Stimulated activated CD8-positive, alpha-beta memory T cell treated with anti-CD3 and anti-CD28 coated beads, Interleukin-4, amount 100 ng/mL, for 1 hour (primary cell): Measurements from ENCODE around the gene DPP4.

Experiments used
- DNase-seq, 2 donors: peaks; one replicate each; pipeline ENCODE4 v3.0.0-alpha.2; 2020; ENCODE audit warnings: low read depth in 2 of 2, low spot score in 1 of 2

DPP4 gene

DNA sequence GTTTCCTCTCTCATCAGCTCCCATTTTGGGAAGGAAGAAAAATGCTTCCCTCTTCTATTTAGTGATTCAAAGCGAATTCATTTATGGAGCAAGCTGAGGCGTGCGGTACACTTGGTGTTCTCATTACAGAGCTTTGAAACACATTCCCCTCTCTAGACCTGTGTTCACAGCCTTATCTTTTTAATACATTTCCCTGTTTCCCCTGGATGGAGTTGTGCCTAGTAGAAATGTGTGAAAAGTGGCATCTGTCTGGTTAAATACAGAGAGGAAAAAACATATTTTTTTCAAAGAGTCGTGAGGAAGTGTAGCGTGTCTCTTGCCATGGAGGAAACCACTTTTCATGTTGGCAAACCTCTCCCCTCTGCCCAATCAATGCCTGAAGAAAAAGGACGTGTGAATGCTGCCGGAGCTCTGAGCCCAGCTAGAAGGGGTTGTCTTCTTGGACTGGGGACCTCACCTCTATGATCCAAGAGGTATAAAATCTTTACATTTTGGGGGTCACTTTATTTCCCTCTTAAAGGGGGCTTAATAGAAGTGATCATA, 52.4 kb downstream of the DPP4 start:
- no peak for DNase-seq

DNA sequence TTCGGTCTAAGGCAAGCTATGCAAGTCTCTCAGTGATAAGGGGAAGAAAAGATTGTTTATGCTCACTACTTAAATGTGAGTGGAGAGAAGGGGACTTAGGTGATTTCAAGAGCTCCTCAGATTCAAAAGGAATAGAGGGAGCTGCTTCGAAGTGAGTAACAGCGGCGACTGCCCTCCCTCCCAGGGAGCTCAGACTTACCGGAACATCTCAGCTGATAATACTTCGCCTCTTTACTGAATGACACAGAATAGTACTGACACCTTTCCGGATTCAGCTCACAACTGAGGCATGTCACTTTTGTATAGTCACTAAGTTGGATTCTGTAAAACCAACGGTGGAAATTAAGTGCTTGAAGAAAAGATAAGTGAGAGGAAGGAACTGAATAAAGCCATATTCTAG, 55.5 kb downstream of the DPP4 start:
- no peak for DNase-seq

DNA sequence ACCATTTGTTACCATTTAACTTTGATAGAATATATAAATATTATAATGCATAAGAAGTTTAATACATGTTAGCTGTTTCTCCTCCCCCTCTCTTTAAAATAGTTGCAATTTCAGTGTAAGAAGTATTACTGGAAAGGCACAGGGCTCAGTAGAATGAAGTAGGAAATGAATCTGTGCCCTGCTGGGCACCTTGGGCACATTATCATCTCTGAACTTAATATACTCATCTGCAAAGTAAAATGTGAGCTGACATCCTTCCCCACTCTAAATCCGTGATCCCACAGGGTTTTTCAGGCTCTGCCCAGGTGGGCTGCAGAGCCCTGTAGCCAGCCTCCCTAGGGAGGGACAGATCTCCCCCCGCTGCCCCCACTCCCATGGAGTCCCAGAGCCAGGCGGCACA, 56.8 kb downstream of the DPP4 start:
- DNase-seq: no peak

DNA sequence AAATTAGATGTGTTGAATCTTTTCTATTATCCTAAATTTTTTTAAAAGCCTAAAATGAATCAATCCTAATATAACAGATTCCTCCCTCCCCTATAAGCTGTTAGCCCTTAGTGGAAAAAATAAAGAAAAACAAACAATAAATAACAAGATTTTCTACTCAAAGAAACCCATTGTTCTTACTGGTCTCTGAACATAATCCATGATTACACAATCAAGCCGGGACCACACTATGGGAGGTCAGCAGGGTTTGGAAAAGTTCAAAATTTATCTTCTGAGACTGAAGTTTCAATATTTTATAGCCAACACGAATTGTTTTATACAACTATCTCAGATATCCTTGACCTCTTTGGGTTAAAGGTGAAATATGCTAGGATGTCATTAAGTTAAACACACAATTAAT, 57.9 kb downstream of the DPP4 start:
- no peak for DNase-seq

DNA sequence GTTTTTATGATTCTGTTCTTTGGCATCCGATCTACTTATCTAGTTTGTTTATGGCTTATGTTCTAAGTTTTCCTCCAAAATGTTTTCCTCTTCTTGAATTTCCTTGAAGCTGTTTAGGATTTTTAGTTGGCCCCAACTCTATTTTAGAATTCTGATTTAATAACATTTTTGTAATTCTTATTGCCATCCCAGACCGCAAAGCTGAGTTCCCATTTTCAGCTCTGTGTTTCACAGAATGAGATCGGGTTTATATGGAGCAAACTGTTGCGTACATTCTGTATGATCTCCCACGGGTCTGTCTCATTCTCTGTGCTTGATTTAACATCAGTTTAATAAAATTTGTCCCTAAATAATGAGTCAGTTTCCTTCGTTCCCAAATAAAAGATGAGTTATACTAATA, 59.3 kb downstream of the DPP4 start:
- DNase-seq: no peak

DNA sequence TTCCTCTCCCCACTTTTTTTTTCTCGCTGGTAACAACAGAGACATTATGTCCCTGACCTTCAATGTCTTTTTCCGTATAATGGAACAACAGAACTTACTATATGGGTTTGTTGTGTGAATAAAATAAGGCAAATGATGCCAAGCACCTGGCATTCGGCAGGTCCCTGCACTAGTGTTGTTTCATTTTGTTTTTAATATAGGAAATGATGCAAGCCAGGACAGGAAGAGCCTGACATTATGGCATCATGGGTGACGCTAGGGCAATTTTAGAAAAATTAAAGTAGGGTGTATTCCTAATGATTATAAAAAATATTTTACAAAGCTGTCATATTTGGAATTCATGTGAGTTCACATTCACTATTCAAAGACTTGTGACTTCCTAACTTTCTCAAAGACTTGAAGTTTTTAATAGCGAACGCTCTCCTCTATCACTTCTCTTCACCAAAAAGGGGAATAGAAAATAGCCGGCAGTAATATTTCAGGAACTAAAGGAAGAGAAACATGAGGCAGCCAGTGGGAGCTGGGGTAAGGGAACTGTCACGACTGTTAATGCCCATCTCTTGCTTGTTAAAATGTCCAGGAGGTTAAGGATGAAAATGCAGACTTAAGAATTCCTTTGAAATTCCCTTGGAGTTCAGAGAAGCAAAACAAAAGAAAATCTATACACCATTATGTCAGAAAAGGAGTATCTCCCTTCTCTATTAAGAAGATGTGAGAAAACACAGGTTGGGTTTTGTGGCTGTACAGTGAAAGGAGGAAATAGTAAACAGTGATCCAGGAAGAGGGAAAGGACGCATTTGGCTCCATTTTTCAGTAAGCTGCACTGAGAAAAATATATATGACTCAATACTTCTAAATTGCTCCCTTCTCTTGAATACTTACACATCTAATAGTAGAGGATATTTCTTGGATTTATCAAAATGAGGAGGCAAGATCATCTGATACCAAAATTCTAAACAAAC, 60.2 kb downstream of the DPP4 start:
- no peak for DNase-seq

DNA sequence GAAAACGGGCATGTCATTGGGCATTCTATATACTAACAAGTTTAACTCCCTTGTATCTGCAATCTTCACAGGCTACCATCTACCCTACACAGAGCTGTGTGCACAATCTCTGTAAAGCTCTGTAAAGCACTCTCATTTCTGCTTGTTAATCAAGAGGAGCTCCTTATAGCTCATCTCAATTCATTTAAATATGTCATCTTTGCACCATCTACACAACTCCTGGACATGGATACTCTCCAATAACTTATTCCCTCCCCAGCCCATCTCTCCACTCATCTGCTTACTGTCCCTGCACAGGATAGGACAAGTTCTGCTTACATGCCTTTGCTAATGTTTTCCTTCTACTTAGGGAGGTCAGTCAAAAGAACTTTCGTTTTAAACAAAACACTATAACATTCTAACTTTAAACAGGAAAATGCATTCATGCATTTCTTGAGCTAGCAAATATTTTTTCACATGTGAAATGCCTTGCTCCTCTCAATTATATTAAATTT, 61.4 kb downstream of the DPP4 start:
- DNase-seq: no peak

DNA sequence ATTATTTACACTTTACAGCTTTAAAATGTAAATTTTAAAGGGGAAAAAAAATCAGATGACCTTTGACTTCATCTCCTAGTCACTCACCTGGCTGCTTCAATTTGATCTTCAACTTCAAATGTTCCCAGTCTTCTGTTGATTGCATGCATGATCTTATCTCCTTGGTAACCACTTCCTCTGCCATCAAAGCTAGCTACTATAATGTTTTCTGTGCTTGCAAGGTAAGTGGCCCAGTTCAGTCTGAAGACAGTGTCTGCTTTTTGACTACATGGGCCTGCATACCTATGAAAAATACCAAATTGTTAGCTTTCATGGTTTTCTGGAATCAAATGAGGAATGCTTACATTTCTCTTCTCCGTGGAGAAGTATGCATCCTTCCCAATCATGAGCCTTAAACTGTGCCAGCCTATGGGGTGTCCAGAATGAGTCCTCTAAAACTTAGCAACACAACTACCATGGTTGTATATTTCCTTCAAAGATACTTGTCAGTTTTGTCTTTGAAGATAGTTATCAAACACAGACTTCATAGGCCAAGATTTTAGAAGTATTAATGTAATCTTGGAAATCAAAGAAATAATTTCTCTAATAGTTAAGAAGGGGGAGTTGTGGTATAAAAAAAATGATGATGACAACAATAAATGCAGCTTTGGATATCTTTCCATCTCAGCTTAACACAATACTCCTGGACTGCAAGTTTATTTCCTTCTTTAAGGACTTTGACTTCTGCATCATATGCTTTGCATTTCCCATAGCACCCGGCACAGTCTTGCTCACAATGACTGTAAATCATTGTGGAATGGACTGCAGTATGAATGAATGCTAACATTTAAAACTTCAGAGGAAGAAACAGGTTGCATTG, 62.1 kb downstream of the DPP4 start:
- DNase-seq: no peak

DNA sequence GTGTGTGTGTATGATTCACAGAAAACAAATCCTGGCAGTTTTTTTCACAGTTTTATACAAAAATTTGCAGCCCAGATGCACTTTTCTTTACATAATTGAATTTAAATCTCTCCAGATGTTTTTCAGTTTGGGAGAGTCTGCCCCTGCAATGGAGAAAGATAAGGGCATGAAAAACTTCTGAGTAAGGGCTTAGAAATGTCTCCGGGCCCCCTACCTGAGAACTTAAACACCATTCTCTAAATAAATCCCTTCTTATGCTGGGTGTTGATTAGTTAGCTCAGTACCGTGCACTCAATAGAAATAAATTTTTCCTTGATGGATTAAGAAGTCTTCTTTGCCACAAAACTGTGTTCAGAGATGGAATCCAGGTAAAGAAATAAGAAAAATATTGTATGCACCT, 64.5 kb downstream of the DPP4 start:
- no peak for DNase-seq

DNA sequence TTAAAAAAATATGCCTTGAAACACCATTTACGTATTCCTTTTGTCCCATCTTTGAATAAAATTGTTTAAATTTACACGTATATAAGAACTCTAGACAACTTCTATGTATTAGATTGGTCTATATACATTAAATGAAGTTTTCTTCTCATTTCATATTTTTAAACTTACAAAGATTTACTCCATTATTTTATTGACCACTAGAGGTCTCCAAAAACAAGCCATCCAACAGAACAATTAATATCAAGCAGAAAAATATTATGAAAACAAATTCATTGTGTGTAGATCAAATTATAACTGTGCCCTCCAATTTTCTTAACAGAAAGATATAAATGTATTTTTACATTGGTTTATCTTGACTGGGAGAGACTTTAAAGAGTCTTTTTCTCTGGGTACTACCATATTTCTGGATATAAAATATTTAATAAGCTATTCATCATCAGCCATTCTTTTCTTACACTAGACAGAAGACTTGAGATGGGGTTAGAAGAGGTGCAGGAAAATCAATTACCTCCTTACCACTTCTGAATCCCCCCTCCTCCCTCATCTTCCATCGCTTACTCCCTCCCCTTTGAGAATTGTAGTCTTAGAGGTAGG, 66.5 kb downstream of the DPP4 start:
- no peak for DNase-seq

DNA sequence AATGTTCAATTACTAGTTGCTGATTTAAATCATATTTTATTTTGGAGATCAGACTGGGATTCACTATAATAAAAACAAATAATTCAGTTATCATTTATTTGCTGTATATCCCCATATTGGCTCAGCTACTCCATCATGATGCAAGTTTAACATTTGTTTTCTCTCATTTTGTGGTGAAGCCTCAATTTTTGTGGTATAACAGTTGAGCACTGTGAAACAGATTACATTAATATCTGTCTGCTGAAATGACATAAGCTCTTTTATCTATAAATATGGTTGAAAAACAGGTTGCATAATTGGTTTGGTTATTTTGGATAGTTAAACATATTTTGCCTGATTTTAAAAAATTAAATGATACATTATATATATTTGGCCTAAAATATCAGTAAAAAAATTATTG, 67.7 kb downstream of the DPP4 start:
- no peak for DNase-seq

DNA sequence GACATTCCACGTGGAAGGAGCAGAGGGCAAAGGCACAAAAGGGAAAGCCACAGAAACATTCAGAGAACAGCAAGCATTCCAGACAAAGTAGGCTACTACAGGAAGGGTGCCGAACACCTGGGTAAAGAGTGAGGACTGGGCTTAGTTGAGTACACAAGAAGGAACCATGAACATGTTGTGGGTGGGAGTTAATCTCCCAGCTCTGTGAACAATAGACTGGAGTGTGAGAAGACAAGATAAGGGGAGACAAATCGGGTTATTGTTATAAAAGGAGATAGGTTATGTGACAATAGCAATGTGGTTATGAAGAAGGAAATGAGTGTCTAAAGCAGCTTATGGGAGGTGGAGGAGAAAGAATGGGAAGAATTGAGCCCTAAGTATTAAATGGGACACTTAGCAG, 70.0 kb downstream of the DPP4 start:
- no peak for DNase-seq

DNA sequence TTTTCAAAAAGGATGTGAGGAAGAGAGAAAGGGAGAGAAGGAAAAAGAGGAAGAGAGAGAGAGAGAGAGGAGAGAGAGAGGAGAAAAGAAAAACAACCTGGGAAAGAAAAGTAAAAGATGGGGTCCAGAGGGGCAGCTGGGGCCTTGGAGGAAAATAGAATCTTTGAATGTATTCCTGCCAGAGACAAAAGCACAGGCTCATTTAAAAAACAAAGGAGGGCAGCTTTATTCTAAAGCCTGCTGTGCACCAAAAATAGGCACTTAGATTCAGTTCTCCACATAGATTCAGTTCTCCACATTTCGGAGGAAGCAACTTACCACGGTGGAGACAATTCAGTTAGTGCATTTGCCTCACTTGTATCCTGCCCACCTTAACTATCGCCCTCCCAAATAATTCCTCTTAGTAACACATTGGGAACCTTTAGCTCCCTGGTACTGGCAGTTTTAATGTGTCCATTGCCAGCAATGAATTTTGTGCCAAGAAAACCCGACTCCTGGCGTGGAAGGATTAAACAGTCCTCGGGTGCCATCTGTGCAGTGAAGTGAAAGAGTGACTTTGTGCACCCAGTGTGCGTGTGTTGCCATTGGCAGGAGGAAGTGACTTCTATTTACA, 71.3 kb downstream of the DPP4 start:
- DNase-seq: no peak

DNA sequence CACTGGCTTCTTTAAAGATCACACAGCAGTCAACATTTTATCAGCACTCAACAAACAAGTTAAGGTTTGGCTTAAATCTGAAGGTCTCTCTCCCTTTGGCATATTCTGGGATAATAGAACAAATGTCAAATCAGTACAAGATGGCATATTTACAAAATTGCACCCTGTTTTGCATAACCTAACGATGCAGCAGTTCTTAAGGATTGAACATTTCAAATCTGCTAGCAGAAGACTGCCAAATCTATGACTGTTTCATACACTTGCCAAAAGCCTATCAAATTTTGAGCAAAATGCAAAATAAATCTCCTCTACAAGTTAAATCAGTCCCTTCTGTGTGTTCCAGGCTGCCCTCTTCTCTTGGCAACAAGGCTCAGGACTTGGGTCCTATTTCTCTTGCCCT, 73.6 kb downstream of the DPP4 start:
- DNase-seq: no peak

DNA sequence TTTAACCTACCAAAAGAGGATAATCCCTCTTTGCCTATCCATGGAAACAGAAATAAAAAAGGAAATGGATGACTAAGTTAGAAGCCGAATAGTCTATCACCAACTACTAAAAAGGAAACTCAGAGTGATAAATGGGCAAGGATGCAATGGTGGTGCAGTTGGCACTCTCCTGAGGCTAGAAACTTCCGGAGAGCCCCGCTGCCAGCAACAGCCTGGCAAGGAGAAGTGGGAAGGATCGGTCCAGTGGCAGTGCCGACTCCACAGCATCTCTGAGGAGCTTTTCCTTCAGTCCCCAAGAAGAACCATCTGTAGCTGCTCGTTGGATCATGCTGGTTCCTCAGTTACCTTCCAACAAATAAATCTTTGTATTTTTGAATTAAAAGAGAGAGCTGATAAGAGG, 74.7 kb downstream of the DPP4 start:
- no peak for DNase-seq

DNA sequence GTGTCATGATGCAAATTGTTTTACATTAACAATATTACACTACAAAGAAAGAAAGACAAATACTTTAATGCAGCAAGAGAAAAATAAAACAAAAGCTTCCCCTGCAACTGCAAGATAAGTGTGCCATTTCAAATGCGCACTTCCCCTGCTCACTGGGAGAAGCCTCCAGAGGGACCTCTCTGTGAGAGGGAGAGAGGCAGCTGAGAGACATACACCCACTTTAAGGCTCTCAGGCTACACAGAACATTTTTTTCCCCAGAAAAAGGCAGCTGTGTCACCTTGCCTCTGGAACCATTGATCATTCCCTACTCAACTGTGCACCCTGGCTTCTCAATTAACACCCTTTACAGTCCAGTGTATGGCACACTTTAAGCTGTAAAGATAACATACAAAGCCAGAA, 75.2 kb downstream of the DPP4 start:
- no peak for DNase-seq

DNA sequence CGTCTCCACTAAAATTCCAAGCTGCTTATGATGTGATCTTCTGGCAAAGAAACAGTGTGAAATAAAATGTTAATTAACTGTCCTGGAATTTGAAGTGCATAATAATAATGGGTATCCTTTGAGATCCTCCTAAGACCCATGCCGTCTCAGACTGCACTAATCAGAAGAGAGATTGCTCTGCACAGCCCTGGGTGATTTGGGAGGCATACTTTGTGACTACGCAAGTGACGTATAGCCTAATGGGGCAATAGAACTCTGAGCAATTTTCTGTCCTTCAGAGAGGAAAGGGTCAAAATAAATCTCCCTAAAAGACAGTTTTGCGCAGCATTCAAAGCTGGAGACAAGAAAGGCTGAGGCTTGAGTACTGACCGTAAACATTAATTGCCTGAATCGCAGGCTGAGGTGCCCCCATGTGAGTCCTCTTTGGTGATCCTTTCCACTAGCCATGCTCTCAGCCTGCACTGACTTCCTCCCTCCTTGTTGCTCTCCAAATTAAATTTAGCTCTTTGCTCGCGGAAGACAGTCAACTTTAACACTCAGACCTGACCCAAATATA, 76.0 kb downstream of the DPP4 start:
- DNase-seq: no peak

DNA sequence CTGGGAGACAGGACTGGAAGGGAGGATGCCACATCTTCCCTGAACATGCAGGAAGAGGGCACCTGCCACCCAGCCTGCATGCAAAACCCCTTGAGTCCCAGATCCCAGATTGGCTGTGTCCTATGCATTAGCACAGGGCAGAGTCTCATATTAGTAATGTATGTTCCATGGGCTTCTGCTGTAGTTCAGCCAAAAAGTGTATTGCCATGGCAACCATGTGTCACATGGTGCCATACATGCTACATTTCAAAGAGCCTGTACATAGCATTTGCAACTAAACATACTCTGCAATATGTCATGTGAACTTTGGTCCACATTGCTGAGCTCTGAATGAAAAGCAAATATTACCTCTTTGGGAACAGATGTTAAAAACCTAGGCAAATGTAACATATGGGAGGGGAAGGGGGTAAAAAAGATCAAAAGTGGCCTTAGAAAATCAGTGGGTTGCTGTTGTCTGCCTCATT, 78.4 kb downstream of the DPP4 start:
- DNase-seq: no peak

DNA sequence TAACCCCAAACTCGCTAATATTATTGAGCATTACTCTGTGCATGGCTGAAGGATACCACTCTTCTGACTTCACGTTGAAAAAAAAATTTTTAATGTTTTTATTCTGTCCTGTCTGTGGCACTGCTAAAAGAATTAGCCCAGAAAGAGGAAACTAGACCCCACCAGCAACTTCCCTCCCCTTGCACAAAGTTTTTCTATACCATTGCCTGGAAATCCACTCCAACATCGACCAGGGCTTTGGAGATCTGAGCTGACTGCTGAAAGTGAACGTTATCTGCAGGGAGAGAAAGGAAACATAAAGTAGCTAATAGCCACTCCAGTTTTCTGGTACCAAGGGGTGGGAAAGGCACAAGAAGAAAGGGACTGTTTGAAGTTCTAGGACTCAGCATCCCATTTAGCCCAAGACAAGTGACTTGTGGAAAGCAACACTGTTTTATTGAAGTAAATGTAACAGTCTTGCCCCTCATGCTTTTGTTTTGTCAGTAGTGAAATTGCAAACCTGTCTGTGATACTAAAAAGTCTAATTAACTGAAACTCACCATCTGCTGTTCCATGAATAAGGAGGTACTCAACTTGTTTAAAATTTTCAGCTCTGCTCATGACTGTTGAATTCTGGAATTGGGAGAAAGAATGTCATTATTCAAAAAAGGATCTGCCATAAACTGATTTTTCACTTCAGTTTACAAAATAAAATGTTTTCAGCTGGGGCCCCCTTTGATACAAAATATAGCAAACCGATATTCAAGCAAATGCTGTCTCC, 79.1 kb downstream of the DPP4 start:
- no peak for DNase-seq

DNA sequence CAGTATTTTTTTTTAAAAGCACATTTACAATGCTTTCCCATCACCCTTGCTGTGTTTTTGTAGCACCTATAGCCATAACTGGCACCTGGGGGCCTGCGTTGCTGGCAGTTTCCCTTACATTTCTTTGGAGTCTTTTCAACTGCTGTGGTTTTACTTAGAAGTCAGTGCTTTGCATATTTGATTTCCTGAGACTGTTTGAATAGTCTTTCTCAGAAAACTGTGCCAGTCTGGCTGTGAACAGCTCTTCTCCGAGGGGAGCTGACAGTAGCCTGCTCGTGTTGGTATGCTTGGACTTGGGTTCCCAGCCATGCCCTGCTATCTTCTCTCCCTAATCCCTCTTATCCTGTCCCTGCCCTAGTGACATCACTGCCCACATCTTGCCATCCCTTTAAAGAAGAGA, 81.5 kb downstream of the DPP4 start:
- DNase-seq: peak in 1 of 2 donors; percentile 27
